ENCODE data around the gene SLC1A3. TPM values are rescaled to one million over a fixed set of nuclear protein-coding genes. Genes with fewer than 3 reads are reported as not detected.

The SLC1A3 gene
- total RNA-seq, 2 donors from 2014 or later = 10.5 to 12.7 TPM

GRCh38 chr5:36682499-36682898 lies 76.1 kb downstream of the SLC1A3 start:
- H3K27me3 ChIP-seq (replicated peaks; ENCODE audit: insufficient read depth) = no peaks in the 10 kb centered on the region
- intact Hi-C loops (cut with DNase I) = no loop called here
- no peaks in the 10 kb centered on the region for H3K4me1 ChIP-seq (replicated peaks)
- no peaks in the 10 kb centered on the region for H3K9me3 ChIP-seq
- H3K4me3 ChIP-seq = no peak overlapping the region
- WGBS = 98% methylated on average over 2 of the region's 2 CpGs
- no peak for DNase-seq (ENCODE audit: low spot score)
- no peak for TF ChIP-seq CTCF (IDR thresholded peaks at IDR 0.05)
- TF ChIP-seq POLR2A (IDR thresholded peaks at IDR 0.05) = no peak
- TF ChIP-seq POLR2AphosphoS5 (IDR thresholded peaks at IDR 0.05) = no peak
- no peak overlapping the region for H3K27ac ChIP-seq
- no peaks in the 10 kb centered on the region for H3K36me3 ChIP-seq

GRCh38 chr5:36683821-36684434 lies 77.5 kb downstream of the SLC1A3 start:
- intact Hi-C loops (cut with DNase I) = no loop called here
- TF ChIP-seq POLR2AphosphoS5 (IDR thresholded peaks at IDR 0.05) = no peak
- no peak for TF ChIP-seq POLR2A (IDR thresholded peaks at IDR 0.05)
- no peak for TF ChIP-seq CTCF (IDR thresholded peaks at IDR 0.05)
- 80% methylated on average over 9 of the region's 9 CpGs for WGBS
- Histone ChIP-seq H3K27me3 (replicated peaks; ENCODE audit: insufficient read depth) (no peaks in the 10 kb centered on the region), H3K27ac (no peak overlapping the region), H3K9me3 (no peaks in the 10 kb centered on the region), H3K4me1 (replicated peaks) (no peaks in the 10 kb centered on the region), H3K36me3 (no peaks in the 10 kb centered on the region), H3K4me3 (no peak overlapping the region)
- no peak for DNase-seq (ENCODE audit: low spot score)

- Histone ChIP-seq H3K9me3 (no peaks in the 10 kb centered on the region), H3K27ac (no peak overlapping the region), H3K4me1 (replicated peaks) (no peaks in the 10 kb centered on the region), H3K4me3 (no peak overlapping the region), H3K36me3 (no peaks in the 10 kb centered on the region), H3K27me3 (replicated peaks; ENCODE audit: insufficient read depth) (no peaks in the 10 kb centered on the region)
- no peak for DNase-seq (ENCODE audit: low spot score)
- TF ChIP-seq CTCF (IDR thresholded peaks at IDR 0.05) (no peak), POLR2AphosphoS5 (IDR thresholded peaks at IDR 0.05) (no peak), POLR2A (IDR thresholded peaks at IDR 0.05) (no peak)
- intact Hi-C loops (cut with DNase I) = no loop called here
- 83% methylated on average over 13 of the region's 13 CpGs for WGBS
Observed at GRCh38 chr5:36685631-36686288, 79.4 kb downstream of the SLC1A3 start.

- intact Hi-C loops (cut with DNase I) = no loop called here
- Histone ChIP-seq H3K4me3 (no peak overlapping the region), H3K27me3 (replicated peaks; ENCODE audit: insufficient read depth) (no peaks in the 10 kb centered on the region), H3K4me1 (replicated peaks) (no peaks in the 10 kb centered on the region), H3K27ac (no peak overlapping the region), H3K9me3 (no peaks in the 10 kb centered on the region), H3K36me3 (no peaks in the 10 kb centered on the region)
- no peak for DNase-seq (ENCODE audit: low spot score)
- WGBS = 92% methylated on average over 3 of the region's 3 CpGs
- TF ChIP-seq POLR2AphosphoS5 (IDR thresholded peaks at IDR 0.05) (no peak), CTCF (IDR thresholded peaks at IDR 0.05) (no peak)
Observed at GRCh38 chr5:36686881-36687280, 80.5 kb downstream of the SLC1A3 start.

- Histone ChIP-seq H3K27ac (no peak overlapping the region), H3K4me1 (replicated peaks) (no peaks in the 10 kb centered on the region), H3K36me3 (no peaks in the 10 kb centered on the region), H3K9me3 (no peaks in the 10 kb centered on the region), H3K27me3 (replicated peaks; ENCODE audit: insufficient read depth) (no peaks in the 10 kb centered on the region), H3K4me3 (no peak overlapping the region)
- intact Hi-C loops (cut with DNase I) = no loop called here
- 96% methylated on average over 6 of the region's 6 CpGs for WGBS
- no peak for DNase-seq (ENCODE audit: low spot score)
- TF ChIP-seq CTCF (IDR thresholded peaks at IDR 0.05) (no peak), POLR2A (IDR thresholded peaks at IDR 0.05) (no peak), POLR2AphosphoS5 (IDR thresholded peaks at IDR 0.05) (no peak)
Observed at GRCh38 chr5:36688722-36689121, 82.3 kb downstream of the SLC1A3 start.

Measured in prostate gland (tissue), 2 donors.